Measurements from ENCODE around the gene ANKRD6. TPM values are rescaled to one million over a fixed set of nuclear protein-coding genes. Genes with fewer than 3 reads are reported as not detected.

ANKRD6 gene
- total and polyA plus RNA-seq, 2 donors (not counting 3 experiments of a cell fraction or from before 2014, with no cell fraction given): 3.4 to 9.6 TPM

- no peaks in the 10 kb centered on the region for H3K9me1 ChIP-seq (replicated peaks; ENCODE audit: control insufficient read depth, extremely low read depth, insufficient read depth, low read length)
- no peak for FAIRE-seq
- no TSS peak for BruUV-seq (replicated peaks)
- peaks cover 0 to 2% of the 10 kb centered on the region in 2 experiments for H3K27me3 ChIP-seq (ENCODE audit: control insufficient read depth in 2 of 2, insufficient read depth in 2 of 2, low read length in 2 of 2)
- no peak for DNase-seq (ENCODE audit: low read depth, low spot score)
- dilution Hi-C loops (cut with MboI; ENCODE audit: extremely low pct_ligation_motif_present, low sequenced_read_pairs) (no loop called here), intact Hi-C loops (cut with micrococcal nuclease) (no loop called here)
- ChIA-PET CTCF (interaction anchor here (1.4 kb wide), 1 partner anchor 43 kb away, joined by 4 read pairs; the partner anchor contains the start of gene ANKRD6), POLR2A (no interaction called here)
- H3K4me3 ChIP-seq (replicated peaks in 1 of 3; ENCODE audit: insufficient read depth in 1 of 3, low read depth in 1 of 3, low read length in 3 of 3): no peak overlapping the region
- no peak overlapping the region for H3K27ac ChIP-seq (ENCODE audit: insufficient read depth, low read depth, low read length)
- H3K36me3 ChIP-seq (ENCODE audit: control insufficient read depth in 2 of 2, extremely low read depth in 1 of 2, insufficient read depth in 2 of 2, low read length in 2 of 2): no peaks in the 10 kb centered on the region
- H2AFZ ChIP-seq (ENCODE audit: low read depth, low read length): no peak overlapping the region
- no peaks in the 10 kb centered on the region for H3K79me2 ChIP-seq (ENCODE audit: control insufficient read depth, insufficient read depth, low read length)
- TF ChIP-seq CTCF (IDR thresholded peaks at IDR 0.05; ENCODE audit: extremely low read depth in 1 of 2, insufficient read depth in 1 of 2, low read depth in 1 of 2, low read length in 2 of 2) (no peak), POLR2AphosphoS5 (IDR thresholded peaks at IDR 0.05; ENCODE audit: insufficient read depth, low read depth, low read length) (no peak), EZH2 (IDR thresholded peaks at IDR 0.05; ENCODE audit: borderline replicate concordance, low read depth, low read length, severe bottlenecking) (no peak), FOS (IDR thresholded peaks at IDR 0.05; ENCODE audit: borderline replicate concordance, insufficient read depth, low read length) (no peak), POLR2A (IDR thresholded peaks at IDR 0.05; ENCODE audit: low read depth, low read length) (no peak), JUN (IDR thresholded peaks at IDR 0.05; ENCODE audit: borderline replicate concordance, insufficient read depth, insufficient read length, low read depth) (no peak), MYC (IDR thresholded peaks at IDR 0.05; ENCODE audit: low read depth, low read length) (no peak), GATA2 (IDR thresholded peaks at IDR 0.05; ENCODE audit: insufficient read depth, insufficient read length, low read depth, low read length) (no peak)
- TF ChIP-seq, protein P1, sequence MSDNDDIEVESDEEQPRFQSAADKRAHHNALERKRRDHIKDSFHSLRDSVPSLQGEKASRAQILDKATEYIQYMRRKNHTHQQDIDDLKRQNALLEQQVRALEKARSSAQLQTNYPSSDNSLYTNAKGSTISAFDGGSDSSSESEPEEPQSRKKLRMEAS (IDR thresholded peaks at IDR 0.05; ENCODE audit: insufficient read depth, insufficient read length): no peak
- no peak overlapping the region for H3K9ac ChIP-seq (replicated peaks; ENCODE audit: extremely low read depth, insufficient read depth, low read length)
- no peaks in the 10 kb centered on the region for H3K9me3 ChIP-seq (replicated peaks; ENCODE audit: control insufficient read depth, insufficient read depth, low read length)
- H4K20me1 ChIP-seq (replicated peaks; ENCODE audit: control insufficient read depth, extremely low read depth, insufficient read depth, low read length): peaks cover 4% of the 10 kb centered on the region
- H3K4me1 ChIP-seq (ENCODE audit: control insufficient read depth, extremely low read depth, insufficient read depth, low read length): no peaks in the 10 kb centered on the region
- H3K4me2 ChIP-seq (ENCODE audit: insufficient read depth, low read length): no peak overlapping the region
These were observed 42.1 kb downstream of the ANKRD6 start for GRCh38 chr6:89475101-89475500.
